Astrocyte (in vitro differentiated cells and primary cell): ENCODE results near the gene CSRNP3.

Source experiments
- EZH2 ChIP-seq: IDR thresholded peaks from 2 replicates; pipeline ENCODE4 v1.6.1; 2012; ENCODE audit warnings: mild to moderate bottlenecking, low read length, inconsistent platforms; ENCODE audit not compliant: insufficient read depth
- TF ChIP-seq, protein P1 (sequence below): IDR thresholded peaks from 2 replicates; pipeline ENCODE4 v1.5.1; 2011; ENCODE audit warnings: low read depth, mild to moderate bottlenecking, inconsistent platforms, low read length, moderate library complexity; ENCODE audit not compliant: insufficient read depth

DNA sequence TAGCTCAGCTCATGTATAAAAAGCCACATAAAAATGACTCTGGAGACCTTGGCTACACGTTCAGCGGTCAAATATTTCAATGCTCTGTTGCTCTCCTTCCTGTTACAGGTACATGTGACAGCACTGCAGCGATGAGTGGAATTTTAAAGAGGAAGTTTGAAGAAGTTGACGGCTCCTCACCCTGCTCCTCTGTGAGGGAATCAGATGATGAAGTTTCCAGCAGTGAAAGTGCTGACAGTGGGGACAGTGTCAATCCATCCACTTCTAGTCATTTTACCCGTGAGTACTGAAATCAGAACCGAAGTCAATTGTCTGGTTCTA is 125.4 kb downstream of the CSRNP3 start:
- TF ChIP-seq, protein P1, sequence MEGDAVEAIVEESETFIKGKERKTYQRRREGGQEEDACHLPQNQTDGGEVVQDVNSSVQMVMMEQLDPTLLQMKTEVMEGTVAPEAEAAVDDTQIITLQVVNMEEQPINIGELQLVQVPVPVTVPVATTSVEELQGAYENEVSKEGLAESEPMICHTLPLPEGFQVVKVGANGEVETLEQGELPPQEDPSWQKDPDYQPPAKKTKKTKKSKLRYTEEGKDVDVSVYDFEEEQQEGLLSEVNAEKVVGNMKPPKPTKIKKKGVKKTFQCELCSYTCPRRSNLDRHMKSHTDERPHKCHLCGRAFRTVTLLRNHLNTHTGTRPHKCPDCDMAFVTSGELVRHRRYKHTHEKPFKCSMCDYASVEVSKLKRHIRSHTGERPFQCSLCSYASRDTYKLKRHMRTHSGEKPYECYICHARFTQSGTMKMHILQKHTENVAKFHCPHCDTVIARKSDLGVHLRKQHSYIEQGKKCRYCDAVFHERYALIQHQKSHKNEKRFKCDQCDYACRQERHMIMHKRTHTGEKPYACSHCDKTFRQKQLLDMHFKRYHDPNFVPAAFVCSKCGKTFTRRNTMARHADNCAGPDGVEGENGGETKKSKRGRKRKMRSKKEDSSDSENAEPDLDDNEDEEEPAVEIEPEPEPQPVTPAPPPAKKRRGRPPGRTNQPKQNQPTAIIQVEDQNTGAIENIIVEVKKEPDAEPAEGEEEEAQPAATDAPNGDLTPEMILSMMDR = no peak
- no peak for TF ChIP-seq EZH2
